ENCODE data around the gene ADAM30. TPM values are rescaled to one million over a fixed set of nuclear protein-coding genes. Genes with fewer than 3 reads are reported as not detected.
A peak's percentile ranks its signal among the peaks of the same experiment; 100 is the strongest.

The ADAM30 gene
- total and polyA plus RNA-seq, 8 donors = not detected

GRCh38 chr1:119893827-119894700 lies 2.3 kb downstream of the ADAM30 start:
- no peaks in the 10 kb centered on the region for H3K27me3 ChIP-seq
- intact Hi-C loops (cut with DNase I) = no loop called here
- TF ChIP-seq, protein P1, sequence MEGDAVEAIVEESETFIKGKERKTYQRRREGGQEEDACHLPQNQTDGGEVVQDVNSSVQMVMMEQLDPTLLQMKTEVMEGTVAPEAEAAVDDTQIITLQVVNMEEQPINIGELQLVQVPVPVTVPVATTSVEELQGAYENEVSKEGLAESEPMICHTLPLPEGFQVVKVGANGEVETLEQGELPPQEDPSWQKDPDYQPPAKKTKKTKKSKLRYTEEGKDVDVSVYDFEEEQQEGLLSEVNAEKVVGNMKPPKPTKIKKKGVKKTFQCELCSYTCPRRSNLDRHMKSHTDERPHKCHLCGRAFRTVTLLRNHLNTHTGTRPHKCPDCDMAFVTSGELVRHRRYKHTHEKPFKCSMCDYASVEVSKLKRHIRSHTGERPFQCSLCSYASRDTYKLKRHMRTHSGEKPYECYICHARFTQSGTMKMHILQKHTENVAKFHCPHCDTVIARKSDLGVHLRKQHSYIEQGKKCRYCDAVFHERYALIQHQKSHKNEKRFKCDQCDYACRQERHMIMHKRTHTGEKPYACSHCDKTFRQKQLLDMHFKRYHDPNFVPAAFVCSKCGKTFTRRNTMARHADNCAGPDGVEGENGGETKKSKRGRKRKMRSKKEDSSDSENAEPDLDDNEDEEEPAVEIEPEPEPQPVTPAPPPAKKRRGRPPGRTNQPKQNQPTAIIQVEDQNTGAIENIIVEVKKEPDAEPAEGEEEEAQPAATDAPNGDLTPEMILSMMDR (IDR thresholded peaks at IDR 0.05) = no peak
- H3K4me1 ChIP-seq = peaks cover 4 to 16% (median 11%) of the 10 kb centered on the region in 3 donors
- peak; percentile 60 to 78 (median 68) for ATAC-seq
- H3K4me3 ChIP-seq = no peak overlapping the region
- no peaks in the 10 kb centered on the region for H3K36me3 ChIP-seq
- 33 to 39% methylated on average over 10 of the region's 10 CpGs for WGBS, 2 donors
- no peak for DNase-seq
- H3K27ac ChIP-seq = peak overlapping the region in 3 of 4 donors; percentile 3 to 63 (median 33)
- no peaks in the 10 kb centered on the region for H3K9me3 ChIP-seq
- FAIRE-seq = no peak

GRCh38 chr1:119893238-119893791 lies 3.0 kb downstream of the ADAM30 start:
- FAIRE-seq = no peak
- peak overlapping the region in 3 of 4 donors; percentile 3 to 63 (median 33) for H3K27ac ChIP-seq

GRCh38 chr1:119891386-119891785 lies 4.9 kb downstream of the ADAM30 start:
- TF ChIP-seq, protein P1 (IDR thresholded peaks at IDR 0.05) = no peak
- Histone ChIP-seq H3K36me3 (no peaks in the 10 kb centered on the region), H3K27ac (no peak overlapping the region), H3K4me1 (peaks cover 4 to 16% (median 11%) of the 10 kb centered on the region in 3 donors), H3K4me3 (no peak overlapping the region), H3K9me3 (no peaks in the 10 kb centered on the region), H3K27me3 (no peaks in the 10 kb centered on the region)
- no peak for ATAC-seq
- intact Hi-C loops (cut with DNase I) = no loop called here
- 91% methylated on average over 1 of the region's 1 CpG for whole genome bisulfite sequencing, 2 donors
- no peak for DNase-seq
- no peak for FAIRE-seq

More at GRCh38 chr1:119893238-119893791, 3.0 kb downstream of the ADAM30 start:
- Histone ChIP-seq H3K36me3 (no peaks in the 10 kb centered on the region), H3K27me3 (no peaks in the 10 kb centered on the region), H3K4me3 (no peak overlapping the region), H3K9me3 (no peaks in the 10 kb centered on the region), H3K4me1 (peaks cover 4 to 16% (median 11%) of the 10 kb centered on the region in 3 donors)
- intact Hi-C loops (cut with DNase I) = no loop called here
- ATAC-seq (peak; percentile 56 to 79 (median 68)), DNase-seq (peak in 1 of 6 donors; percentile 56)
- TF ChIP-seq, protein P1 (IDR thresholded peaks at IDR 0.05) = no peak
- WGBS, 2 donors = 14 to 19% methylated on average over 6 of the region's 6 CpGs

DNA sequence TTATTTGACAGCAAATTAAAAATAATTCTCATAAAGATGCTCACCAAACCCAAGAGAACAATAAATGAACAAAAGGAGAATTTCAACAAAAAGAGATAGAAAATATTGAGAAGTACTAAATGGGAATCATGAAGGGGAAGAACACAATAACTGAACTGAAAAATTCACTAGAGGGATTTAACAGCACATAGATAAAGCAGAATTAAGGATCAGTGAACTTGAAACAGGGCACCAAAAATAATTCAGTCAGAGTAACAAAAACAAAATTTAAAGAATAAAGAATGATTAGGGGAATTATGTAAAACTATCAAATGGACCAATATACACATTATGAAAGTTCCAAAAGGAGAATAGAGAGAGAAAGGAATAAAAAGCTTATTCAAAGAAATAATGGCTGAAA lies 7.8 kb downstream of the ADAM30 start:
- Histone ChIP-seq H3K4me1 (peaks cover under 1 to 11% (median 7%) of the 10 kb centered on the region in 3 donors), H3K36me3 (no peaks in the 10 kb centered on the region), H3K4me3 (no peak overlapping the region), H3K9me3 (no peaks in the 10 kb centered on the region), H3K27me3 (no peaks in the 10 kb centered on the region), H3K27ac (no peak overlapping the region)
- intact Hi-C loops (cut with DNase I) = no loop called here
- FAIRE-seq (no peak), ATAC-seq (no peak), DNase-seq (no peak)
- TF ChIP-seq, protein P1 (IDR thresholded peaks at IDR 0.05) = no peak

DNA sequence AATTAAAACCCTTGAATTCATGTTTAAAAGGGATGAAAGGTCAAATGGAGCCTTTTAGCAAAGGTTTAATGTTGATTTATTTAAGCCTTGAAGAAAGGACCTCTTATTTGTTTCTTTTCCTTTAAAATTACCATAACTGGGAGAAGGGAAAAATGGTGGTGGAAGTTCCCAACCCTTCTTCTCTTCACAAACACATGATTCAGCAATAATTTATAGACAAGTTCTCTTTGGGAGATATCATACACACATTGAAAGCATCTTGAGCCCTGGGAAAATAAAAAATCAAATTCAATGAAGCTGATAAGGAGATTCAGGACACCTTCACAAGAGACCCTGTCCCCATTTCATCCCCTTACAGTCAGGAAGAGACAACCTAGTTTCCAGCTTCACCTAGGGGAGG lies 8.9 kb downstream of the ADAM30 start:
- ATAC-seq (no peak), FAIRE-seq (no peak), DNase-seq (no peak)
- H3K27ac ChIP-seq = no peak overlapping the region
- TF ChIP-seq, protein P1 (IDR thresholded peaks at IDR 0.05) = no peak
- no peak overlapping the region for H3K4me3 ChIP-seq
- intact Hi-C loops (cut with DNase I) = no loop called here
- H3K9me3 ChIP-seq = no peaks in the 10 kb centered on the region
- no peaks in the 10 kb centered on the region for H3K27me3 ChIP-seq
- peaks cover 0 to under 1% (median 0%) of the 10 kb centered on the region in 3 donors for H3K4me1 ChIP-seq
- no peaks in the 10 kb centered on the region for H3K36me3 ChIP-seq

Data from pancreas (tissue), 10 donors.